GM18858 (cell line): Measurements from ENCODE around the gene ADH1C.
"Not testable (repeated sequence)": the region's sequence is repeated elsewhere in the genome, so short reads cannot be mapped to it uniquely, and the experiment has no call there.

Experiments used
- ATAC-seq: cut with Tn5 transposase; IDR thresholded peaks from one replicate; pipeline ENCODE4 v1.9.1; 2021; ENCODE audit not compliant: unreplicated experiment

ADH1C gene

DNA sequence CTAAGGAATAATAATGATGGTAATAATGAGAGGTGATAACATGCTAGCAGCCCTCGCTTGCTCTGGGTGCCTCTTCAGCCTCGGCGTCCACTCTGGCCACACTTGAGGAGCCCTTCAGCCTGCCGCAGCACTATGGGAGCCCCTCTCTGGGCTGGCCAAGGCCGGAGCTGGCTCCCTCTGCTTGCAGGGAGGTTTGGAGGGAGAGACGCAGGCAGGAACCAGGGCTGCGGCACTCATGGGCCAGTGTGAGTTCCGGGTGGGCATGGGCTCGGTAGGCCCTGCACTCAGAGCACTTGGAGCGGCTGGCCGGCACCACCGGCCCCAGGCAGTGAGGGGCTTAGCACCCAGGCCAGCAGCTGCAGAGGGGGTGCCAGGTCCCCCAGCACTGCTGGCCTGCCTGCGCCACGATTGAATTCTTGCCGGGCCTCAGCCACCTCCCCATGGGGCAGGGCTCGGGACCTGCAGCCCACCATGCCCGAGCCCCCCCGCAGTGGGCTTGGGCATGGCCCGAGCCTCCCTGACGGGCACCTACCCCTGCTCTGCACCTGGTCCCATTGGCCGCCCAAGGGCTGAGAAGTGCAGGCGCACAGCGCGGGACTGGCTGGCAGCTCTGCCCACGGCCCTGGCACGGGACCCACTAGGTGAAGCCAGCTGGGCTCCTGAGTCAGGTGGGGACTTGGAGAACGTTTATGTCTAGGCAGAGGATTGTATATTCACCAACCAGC is 7.1 kb upstream of the ADH1C start:
- ATAC-seq: no peak

DNA sequence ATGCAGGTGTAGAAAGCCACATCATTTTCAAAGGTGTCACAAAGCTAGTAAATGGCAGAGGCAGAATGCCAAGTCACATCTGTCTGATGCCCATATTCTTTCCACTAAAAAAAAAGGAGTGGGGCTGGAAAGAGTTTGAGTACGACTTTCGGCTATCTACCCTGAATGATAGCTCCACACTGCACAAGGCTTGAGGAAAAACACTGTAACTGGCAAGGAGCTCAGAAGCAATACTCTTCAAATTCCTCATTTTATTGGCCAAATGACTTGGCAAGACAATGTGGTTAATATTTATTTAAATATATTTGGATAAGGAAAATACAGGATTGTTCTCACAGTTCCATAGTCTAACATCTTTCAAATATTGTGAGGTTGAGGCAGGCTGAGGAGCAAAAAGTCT is 5.4 kb upstream of the ADH1C start:
- no peak for ATAC-seq

DNA sequence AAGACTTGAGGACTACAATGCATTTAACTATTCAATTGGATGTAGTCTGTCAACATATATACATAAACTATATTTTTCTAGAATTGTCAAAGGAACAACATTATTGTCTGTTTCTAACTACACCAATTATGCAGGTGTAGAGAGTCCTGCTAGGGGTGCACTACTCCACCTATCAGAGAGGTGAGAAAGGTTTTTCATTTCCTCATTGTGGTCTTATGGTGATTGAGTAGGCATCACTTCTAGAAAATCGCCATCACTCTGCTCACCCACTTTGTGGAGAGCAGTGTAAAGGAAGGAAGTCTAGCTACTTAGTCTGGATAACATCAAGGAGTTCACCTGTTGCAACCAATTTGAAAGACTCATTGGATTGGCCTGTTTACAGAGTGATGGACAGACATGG is 4.4 kb upstream of the ADH1C start:
- ATAC-seq: peak; percentile 80

DNA sequence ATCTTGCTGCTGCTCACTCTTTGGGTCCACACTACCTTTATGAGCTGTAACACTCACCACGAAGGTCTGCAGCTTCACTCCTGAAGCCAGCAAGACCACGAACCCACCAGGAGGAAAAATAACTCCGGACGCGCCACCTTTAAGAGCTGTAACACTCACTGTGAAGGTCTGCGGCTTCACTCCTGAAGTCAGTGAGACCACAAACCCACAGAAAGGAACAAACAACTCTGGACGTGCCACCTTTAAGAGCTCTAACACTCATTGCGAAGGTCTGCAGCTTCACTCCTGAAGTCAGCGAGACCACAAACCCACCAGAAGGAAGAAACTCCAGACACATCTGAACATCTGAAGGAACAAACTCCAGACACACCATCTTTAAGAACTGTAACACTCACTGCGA is 3.6 kb upstream of the ADH1C start:
- ATAC-seq: not testable (repeated sequence)

GRCh38 chr4:99351487-99351886 is 1.1 kb downstream of the ADH1C start:
- no peak for ATAC-seq

DNA sequence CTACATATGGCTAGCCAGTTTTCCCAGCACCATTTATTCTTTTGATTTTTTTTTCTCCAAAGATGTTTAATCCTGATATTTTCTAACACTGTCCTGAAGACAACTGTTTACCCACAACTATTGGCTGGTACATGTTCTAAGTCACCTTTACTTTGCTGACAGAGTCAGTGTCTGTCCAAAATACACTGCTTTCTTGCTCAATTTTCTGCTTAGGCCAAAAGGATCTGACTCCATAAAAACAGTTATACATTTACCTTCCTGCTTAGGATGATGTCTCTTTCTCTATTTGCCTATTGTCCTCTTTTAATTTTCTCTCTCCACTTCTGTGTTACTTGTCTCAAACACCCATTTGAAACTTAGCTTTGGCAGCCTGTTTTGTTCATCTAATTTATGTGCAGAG is 3.2 kb downstream of the ADH1C start:
- no peak for ATAC-seq

DNA sequence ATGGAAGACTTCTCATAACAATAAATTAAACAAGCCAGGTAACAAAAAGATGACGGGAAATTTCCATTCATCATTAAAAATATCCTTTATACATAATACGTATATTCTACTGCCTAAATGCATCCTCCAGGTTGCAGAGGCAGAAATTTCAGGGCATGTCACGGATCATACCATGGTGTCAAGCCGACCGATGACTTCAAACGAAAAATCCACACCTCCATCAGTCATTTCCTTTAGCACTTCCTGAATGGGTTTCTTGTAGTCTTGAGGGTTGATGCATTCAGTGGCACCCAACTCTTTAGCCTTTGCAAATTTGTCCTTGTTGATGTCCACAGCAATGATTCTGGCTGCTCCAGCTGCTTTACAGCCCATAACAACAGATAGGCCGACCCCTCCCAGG is 9.9 kb downstream of the ADH1C start:
- not testable (repeated sequence) for ATAC-seq

GRCh38 chr4:99341426-99341825 is 11.1 kb downstream of the ADH1C start:
- no peak for ATAC-seq

- no peak for ATAC-seq
These were observed 13.4 kb downstream of the ADH1C start for GRCh38 chr4:99339172-99339571.

DNA sequence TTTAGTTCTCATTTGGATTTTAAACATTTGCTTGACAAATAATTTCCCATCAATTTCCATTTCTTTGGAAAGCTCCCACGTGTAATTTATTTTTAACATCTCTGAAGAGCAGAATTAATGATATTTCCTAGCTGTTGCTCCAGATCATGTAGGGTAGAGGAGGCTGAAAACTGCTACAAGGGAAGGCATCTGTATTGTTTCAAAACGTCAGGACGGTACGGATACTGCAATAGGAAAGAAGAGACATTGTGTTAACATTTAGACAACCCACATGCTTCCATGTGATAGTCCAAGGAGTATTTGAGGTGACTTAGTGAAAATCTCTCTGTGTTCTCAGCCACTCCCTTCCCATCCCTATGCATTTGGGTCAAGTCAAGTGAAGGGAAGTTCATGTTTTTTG is 16.0 kb downstream of the ADH1C start:
- ATAC-seq: no peak

DNA sequence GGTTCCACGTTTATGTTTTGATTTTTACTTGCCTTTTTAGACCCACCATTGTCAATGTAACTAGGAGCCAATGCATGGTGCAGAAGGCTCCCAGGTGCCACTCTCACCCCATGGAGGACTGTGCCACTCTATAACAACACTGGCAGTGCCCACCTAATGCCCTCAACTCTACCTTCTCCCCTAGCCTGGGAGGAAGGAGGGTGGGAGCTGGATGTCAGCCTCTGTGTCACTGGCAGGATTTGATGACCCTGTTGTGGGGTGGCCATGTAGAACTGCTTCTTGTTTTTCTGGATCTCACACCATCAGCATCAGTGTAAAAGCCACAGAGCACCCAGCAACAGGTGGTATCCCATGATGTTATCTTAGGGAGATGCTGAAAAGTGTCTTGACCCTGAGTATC is 17.7 kb downstream of the ADH1C start:
- ATAC-seq: no peak

DNA sequence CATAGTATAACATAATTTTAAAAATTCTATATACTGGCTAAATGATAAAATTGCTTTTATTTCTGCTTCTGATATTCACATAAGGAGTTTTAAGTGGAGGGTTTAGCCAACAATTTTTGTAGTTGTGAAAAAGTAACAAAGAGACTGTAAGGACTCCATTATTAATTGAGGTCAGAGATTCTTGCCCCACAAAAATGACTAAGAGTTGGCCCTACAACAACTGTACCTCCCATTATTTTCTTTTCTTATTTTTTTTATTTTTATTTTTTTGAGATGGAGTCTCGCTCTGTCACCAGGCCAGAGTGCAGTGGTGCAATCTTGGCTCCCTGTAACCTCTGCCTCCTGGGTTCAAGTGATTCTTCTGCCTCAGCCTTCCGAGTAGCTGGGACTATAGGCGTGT is 21.9 kb downstream of the ADH1C start:
- ATAC-seq: no peak

GRCh38 chr4:99329876-99330275 is 22.7 kb downstream of the ADH1C start:
- ATAC-seq: no peak

- ATAC-seq: no peak
These were observed 27.6 kb downstream of the ADH1C start for GRCh38 chr4:99324979-99325378.

GRCh38 chr4:99324361-99324760 is 28.2 kb downstream of the ADH1C start:
- no peak for ATAC-seq

- no peak for ATAC-seq
These were observed 28.8 kb downstream of the ADH1C start for GRCh38 chr4:99323756-99324155.

DNA sequence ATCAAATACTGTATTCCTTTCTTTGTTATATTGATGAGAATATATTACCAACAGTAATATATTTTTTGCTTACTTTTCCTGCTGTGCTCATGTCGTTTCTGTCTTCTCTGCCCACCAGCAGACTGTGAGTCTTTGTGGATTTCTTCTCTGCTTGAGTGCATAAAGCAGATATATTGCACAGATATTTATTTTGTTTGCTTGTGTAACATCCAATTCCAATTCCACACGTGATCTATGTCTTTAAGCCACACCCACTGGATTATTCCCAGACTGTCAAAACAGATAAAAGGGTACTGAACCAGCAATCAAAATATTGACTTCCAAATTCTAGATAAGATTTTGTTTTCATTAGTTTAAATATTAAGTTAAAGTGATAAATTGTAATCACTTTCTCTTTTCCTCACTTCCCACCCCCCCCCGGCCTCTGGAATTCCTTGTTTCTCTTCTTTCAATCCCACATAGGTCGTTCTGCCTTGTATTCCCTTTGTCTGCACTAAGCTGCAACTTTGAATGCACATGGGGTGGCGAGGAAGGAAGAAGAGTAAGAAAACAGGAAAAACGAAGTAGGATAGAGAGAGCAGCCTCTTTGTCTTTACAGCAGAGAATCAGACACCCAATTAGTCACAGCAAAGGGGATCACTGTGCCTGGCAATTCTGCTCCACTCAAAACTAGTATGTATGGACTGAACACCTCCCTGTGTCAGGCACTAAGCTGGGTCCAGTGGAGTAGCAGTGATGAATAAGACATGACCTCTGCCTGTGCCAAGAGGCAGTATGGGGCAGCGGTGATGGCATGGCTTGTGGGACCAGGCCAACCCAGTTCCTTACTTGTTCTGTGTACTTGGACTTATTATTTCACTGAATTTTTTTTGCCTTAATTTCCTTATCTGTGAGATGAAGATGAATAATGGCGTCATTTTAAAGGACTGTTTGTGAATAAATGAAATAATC is 31.0 kb downstream of the ADH1C start, which contains the start of gene ADH1B:
Gene ADH1B (minus strand): TSS at position 161 of the 951 bp plus-strand sequence. CDS start 70 bp downstream, at position 91.
- no peak for ATAC-seq

DNA sequence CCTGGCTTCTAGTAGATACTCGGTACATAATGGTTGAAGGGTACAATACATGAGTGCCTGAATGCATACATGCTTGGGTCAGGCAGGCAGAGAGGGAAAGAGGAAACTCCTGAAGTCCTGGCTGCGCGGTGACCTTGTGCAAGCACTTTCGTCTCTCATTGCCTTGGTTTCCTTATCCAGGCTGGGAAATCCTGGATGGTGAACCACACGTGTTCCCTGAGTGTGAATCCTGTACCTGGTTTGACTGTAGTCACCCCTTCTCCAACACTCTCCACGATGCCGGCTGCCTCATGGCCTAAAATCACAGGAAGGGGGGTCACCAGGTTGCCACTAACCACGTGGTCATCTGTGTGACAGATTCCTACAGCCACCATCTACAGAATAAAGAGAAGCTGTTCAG is 34.7 kb downstream of the ADH1C start:
- ATAC-seq: not testable (repeated sequence)

- ATAC-seq: no peak
These were observed 35.2 kb downstream of the ADH1C start for GRCh38 chr4:99317354-99317753.

GRCh38 chr4:99315839-99316238 is 36.7 kb downstream of the ADH1C start:
- ATAC-seq: no peak

DNA sequence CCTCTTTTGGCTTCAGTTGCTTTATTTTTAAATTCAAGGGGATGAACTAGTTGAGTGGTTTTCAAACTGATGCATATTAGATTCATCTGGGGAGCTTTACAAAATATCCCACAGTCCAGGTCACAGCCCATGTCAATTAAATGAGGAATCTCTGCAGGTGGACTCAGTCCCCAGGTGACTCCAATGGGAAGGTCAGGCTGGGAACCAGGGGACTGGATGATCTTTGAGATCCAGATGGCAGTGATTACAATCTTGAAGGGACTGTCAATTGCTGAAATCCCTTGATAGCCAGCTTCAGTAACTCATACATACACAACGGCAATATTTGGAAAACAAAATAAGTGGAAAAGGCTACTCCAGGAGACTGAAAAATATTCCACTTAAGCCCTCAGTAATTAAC is 38.3 kb downstream of the ADH1C start:
- no peak for ATAC-seq

GRCh38 chr4:99310389-99310788 is 42.2 kb downstream of the ADH1C start:
- no peak for ATAC-seq
